Activated CD8-positive, alpha-beta T cell treated with anti-CD3 and anti-CD28 coated beads for 36 hours (primary cell): ENCODE data around the gene PHKA1. TPM values are rescaled to one million over a fixed set of nuclear protein-coding genes. Genes with fewer than 3 reads are reported as not detected.
"Not testable (repeated sequence)": the region's sequence is repeated elsewhere in the genome, so short reads cannot be mapped to it uniquely, and the experiment has no call there.

Experiments
- ATAC-seq: fragments of 200-7000 bp; cut with Tn5 transposase; one replicate; pipeline ENCODE4 v1.10.0; 2021; ENCODE audit warnings: mild to moderate bottlenecking, moderate library complexity
- CTCF ChIA-PET: fragments of 350-600 bp; sonication (Branson Sonifier 250); formaldehyde crosslinking; loops from one replicate; lab custom pipeline; 2021; ENCODE audit warnings: antibody characterized with exemption; lab: Charles Lee
- POLR2A ChIA-PET: fragments of 350-600 bp; sonication (Branson Sonifier 250); formaldehyde crosslinking; loops from one replicate; lab custom pipeline; 2021; ENCODE audit warnings: antibody characterized with exemption; lab: Charles Lee
- DNase-seq: peaks from one replicate; pipeline ENCODE4 v3.0.0-alpha.2; 2020
- H3K27ac Mint-ChIP-seq: one replicate; pipeline ENCODE4 v1.8.0; 2021; ENCODE audit warnings: mild to moderate bottlenecking, mixed read lengths
- H3K27me3 Mint-ChIP-seq: one replicate; pipeline ENCODE4 v1.8.0; 2021; ENCODE audit warnings: mixed read lengths
- H3K36me3 Mint-ChIP-seq: one replicate; pipeline ENCODE4 v1.8.0; 2021; ENCODE audit warnings: low read depth, mixed read lengths
- H3K4me1 Mint-ChIP-seq: one replicate; pipeline ENCODE4 v1.8.0; 2021; ENCODE audit warnings: low read depth, mixed read lengths
- H3K4me3 Mint-ChIP-seq: one replicate; pipeline ENCODE4 v1.8.0; 2021; ENCODE audit warnings: mild to moderate bottlenecking, moderate library complexity, mixed read lengths
- H3K9me3 Mint-ChIP-seq: one replicate; pipeline ENCODE4 v1.8.0; 2021; ENCODE audit warnings: mixed read lengths
- intact Hi-C: fragments of 100-400 bp; cut with micrococcal nuclease; formaldehyde crosslinking; loops from one replicate; pipeline ENCODE4 v1.10.0; 2022
- total RNA-seq, 2 experiments: library from RNA; stranded (reverse); gene quantifications; one replicate each; pipeline ENCODE4 v1.2.3, GENCODE V29; 2021
- TF ChIP-seq, protein P1 (sequence below): fragments of 200-600 bp; IDR thresholded peaks from one replicate; pipeline ENCODE4 v1.8.0; 2022; ENCODE audit warnings: antibody characterized with exemption, mild to moderate bottlenecking

The PHKA1 gene
- total RNA-seq, 2 experiments from 2014 or later = 6.9 to 8.0 TPM

DNA sequence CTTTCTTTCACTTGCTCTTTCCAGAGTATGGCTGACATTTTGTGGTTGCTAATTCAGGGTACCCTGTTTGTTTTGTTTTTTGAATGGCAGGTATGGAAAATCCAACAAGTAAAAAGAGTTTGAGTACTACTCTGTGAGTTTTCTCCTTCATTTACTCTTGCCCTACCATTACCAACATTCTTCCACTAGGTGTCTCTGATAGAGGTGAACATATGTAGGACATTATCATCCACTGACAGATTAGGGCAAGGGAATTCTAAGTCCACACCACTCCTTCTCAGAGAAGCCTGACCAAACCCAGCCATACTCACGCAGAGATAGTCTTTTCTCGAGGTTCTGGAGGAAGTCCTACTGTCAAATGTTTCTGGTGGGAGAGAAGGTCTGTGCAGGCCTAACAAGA is 104.8 kb downstream of the PHKA1 start:
- TF ChIP-seq, protein P1, sequence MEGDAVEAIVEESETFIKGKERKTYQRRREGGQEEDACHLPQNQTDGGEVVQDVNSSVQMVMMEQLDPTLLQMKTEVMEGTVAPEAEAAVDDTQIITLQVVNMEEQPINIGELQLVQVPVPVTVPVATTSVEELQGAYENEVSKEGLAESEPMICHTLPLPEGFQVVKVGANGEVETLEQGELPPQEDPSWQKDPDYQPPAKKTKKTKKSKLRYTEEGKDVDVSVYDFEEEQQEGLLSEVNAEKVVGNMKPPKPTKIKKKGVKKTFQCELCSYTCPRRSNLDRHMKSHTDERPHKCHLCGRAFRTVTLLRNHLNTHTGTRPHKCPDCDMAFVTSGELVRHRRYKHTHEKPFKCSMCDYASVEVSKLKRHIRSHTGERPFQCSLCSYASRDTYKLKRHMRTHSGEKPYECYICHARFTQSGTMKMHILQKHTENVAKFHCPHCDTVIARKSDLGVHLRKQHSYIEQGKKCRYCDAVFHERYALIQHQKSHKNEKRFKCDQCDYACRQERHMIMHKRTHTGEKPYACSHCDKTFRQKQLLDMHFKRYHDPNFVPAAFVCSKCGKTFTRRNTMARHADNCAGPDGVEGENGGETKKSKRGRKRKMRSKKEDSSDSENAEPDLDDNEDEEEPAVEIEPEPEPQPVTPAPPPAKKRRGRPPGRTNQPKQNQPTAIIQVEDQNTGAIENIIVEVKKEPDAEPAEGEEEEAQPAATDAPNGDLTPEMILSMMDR = no peak
- Mint-ChIP-seq H3K36me3 (peaks cover 6% of the 10 kb centered on the region), H3K4me1 (peaks cover 1% of the 10 kb centered on the region), H3K9me3 (no peaks in the 10 kb centered on the region), H3K4me3 (no peak overlapping the region), H3K27ac (no peak overlapping the region), H3K27me3 (peaks cover 3% of the 10 kb centered on the region)
- intact Hi-C loops = no loop called here
- no peak for ATAC-seq
- no peak for DNase-seq
- CTCF ChIA-PET = no interaction called here
- POLR2A ChIA-PET = no interaction called here

DNA sequence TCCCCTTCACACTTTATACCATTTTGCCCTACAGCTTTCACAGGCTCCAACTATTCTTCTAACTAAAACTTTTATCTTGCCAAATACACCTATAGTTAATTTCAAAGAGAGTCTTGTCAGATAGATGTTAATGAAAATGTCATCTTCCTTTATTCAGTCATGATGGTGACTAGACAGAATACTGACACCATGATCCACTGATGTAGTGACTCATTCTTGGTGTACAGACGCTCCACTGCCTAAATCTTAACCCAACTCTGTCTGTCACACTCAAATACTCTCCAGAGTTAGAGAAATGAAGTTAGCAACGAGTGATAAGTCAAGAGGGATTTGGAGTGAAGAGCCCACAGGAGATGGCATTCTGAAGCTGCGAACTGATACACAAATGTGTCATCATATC is 109.4 kb downstream of the PHKA1 start:
- DNase-seq (no peak), ATAC-seq (no peak)
- Mint-ChIP-seq H3K4me1 (peaks cover 4% of the 10 kb centered on the region), H3K4me3 (no peak overlapping the region), H3K27ac (no peak overlapping the region), H3K27me3 (no peaks in the 10 kb centered on the region), H3K36me3 (peaks cover 4% of the 10 kb centered on the region), H3K9me3 (no peaks in the 10 kb centered on the region)
- ChIA-PET CTCF (no interaction called here), POLR2A (interaction anchor here (1.2 kb wide), 1 partner anchor 32 kb away, joined by 3 read pairs; the partner anchor contains the start of gene HDAC8)
- TF ChIP-seq, protein P1 = no peak
- intact Hi-C loops = no loop called here

DNA sequence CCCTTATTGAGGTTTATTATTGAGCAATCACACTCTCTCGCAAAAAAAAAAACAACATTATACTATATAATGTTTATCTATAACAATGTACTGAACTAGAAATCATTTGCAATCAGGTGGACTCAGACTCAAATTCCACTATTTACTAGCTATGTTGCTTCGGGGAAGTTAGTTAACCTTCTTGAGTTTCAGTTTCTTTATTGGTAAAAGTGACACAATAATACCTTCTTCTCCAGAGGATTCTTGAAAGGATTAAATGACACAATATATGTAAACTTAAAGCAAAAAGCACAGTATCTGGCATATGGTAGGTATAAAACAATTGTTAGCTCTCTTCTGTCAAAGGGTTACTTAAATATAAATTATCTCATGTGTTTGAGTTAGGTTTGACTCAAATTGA is 110.0 kb downstream of the PHKA1 start:
- no peak for ATAC-seq
- POLR2A ChIA-PET = interaction anchor here (1.2 kb wide), 1 partner anchor 32 kb away, joined by 3 read pairs; the partner anchor contains the start of gene HDAC8

DNA sequence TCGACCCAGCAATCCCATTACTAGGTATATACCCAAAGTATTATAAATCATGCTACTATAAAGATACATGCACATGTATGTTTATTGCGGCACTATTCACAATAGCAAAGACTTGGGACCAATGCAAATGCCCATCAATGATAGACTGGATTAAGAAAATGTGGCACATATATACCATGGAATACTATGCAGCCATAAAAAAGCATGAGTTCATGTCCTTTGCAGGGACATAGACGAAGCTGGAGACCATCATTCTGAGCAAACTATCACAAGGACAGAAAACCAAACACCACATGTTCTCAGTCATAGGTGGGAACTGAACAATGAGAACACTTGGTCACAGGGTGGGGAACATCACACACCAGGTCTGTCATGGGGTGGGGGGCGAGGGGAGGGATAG is 123.1 kb downstream of the PHKA1 start:
- POLR2A ChIA-PET = interaction anchor here (1.1 kb wide), 1 partner anchor 16 kb away, joined by 3 read pairs; no protein-coding TSS in a partner anchor
- H3K4me1 Mint-ChIP-seq, intact Hi-C loops, H3K27me3 Mint-ChIP-seq, H3K4me3 Mint-ChIP-seq, H3K27ac Mint-ChIP-seq, H3K9me3 Mint-ChIP-seq, CTCF ChIA-PET, DNase-seq, H3K36me3 Mint-ChIP-seq, ATAC-seq: not testable (repeated sequence)

More for the DNA sequence above, 110.0 kb downstream of the PHKA1 start:
- Mint-ChIP-seq H3K27me3 (no peaks in the 10 kb centered on the region), H3K27ac (no peak overlapping the region), H3K36me3 (peaks cover 4% of the 10 kb centered on the region), H3K4me3 (no peak overlapping the region), H3K9me3 (no peaks in the 10 kb centered on the region), H3K4me1 (peaks cover 4% of the 10 kb centered on the region)
- DNase-seq = no peak
- intact Hi-C loops = no loop called here
- TF ChIP-seq, protein P1 = no peak
- CTCF ChIA-PET = interaction anchor here (0.6 kb wide), 1 partner anchor 364 kb away, joined by 3 read pairs; no protein-coding TSS in a partner anchor

DNA sequence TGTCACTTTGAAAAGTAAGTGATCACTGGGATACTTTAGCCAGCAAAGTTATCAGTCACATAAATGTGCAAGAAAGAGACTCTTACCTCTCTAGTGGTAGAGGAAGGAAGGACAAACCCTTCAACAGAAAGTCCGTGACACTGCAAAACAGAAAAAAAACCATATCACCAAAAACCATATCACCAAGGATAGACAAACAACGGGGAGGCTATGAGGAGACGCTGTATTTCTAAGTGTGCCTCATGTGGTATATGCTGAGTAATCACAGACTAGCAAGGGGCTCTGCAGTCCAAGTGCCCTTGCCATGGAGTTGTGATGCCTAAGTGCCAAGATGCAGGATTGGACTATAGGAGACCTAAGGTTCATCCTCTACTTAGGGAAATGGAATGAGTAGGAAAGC is 129.9 kb downstream of the PHKA1 start:
- Mint-ChIP-seq H3K4me3 (no peak overlapping the region), H3K27ac (no peak overlapping the region), H3K36me3 (peaks cover 3% of the 10 kb centered on the region), H3K27me3 (no peaks in the 10 kb centered on the region), H3K4me1 (no peaks in the 10 kb centered on the region), H3K9me3 (no peaks in the 10 kb centered on the region)
- intact Hi-C loops = no loop called here
- ChIA-PET CTCF (no interaction called here), POLR2A (no interaction called here)
- DNase-seq (no peak), ATAC-seq (no peak)
- TF ChIP-seq, protein P1 = no peak
